ENCODE results near the gene CUX1. TPM values are rescaled to one million over a fixed set of nuclear protein-coding genes. Genes with fewer than 3 reads are reported as not detected.

CUX1 gene
- total RNA-seq, 4 donors from 2014 or later = 58.2 to 295 (median 76.9) TPM

GRCh38 chr7:101899616-101900015 lies 82.2 kb downstream of the CUX1 start:
- DNase-seq = no peak
- no peak for TF ChIP-seq POLR2A (IDR thresholded peaks at IDR 0.05)
- no peak for TF ChIP-seq CTCF (IDR thresholded peaks at IDR 0.05)
- Histone ChIP-seq H3K4me3 (peak overlapping the region in 1 of 2 donors; percentile 3), H3K27me3 (no peaks in the 10 kb centered on the region), H3K4me1 (peaks cover 3 to 5% of the 10 kb centered on the region in 2 donors), H3K9me3 (no peaks in the 10 kb centered on the region), H3K36me3 (no peaks in the 10 kb centered on the region), H3K27ac (peak overlapping the region; percentile 88 to 90)
- intact Hi-C loops (cut with DNase I; ENCODE audit: low total_unique reads) = no loop called here

GRCh38 chr7:101900103-101900502 lies 82.7 kb downstream of the CUX1 start:
- H3K27me3 ChIP-seq = no peaks in the 10 kb centered on the region
- H3K4me1 ChIP-seq = peaks cover 3 to 5% of the 10 kb centered on the region in 2 donors
- intact Hi-C loops (cut with DNase I; ENCODE audit: low total_unique reads) = no loop called here
- peak overlapping the region; percentile 88 to 90 for H3K27ac ChIP-seq
- peak in 1 of 2 donors; percentile 10 for TF ChIP-seq POLR2A (IDR thresholded peaks at IDR 0.05)
- TF ChIP-seq CTCF (IDR thresholded peaks at IDR 0.05) = peak in 1 of 4 experiments; percentile 22
- H3K9me3 ChIP-seq = no peaks in the 10 kb centered on the region
- no peaks in the 10 kb centered on the region for H3K36me3 ChIP-seq
- DNase-seq = no peak
- peak overlapping the region; percentile 3 to 9 for H3K4me3 ChIP-seq

GRCh38 chr7:101901661-101902491 lies 84.5 kb downstream of the CUX1 start:
- Histone ChIP-seq H3K9me3 (no peaks in the 10 kb centered on the region), H3K4me3 (no peak overlapping the region), H3K4me1 (peaks cover 3 to 5% of the 10 kb centered on the region in 2 donors), H3K27ac (peak overlapping the region; percentile 88 to 90), H3K36me3 (no peaks in the 10 kb centered on the region), H3K27me3 (no peaks in the 10 kb centered on the region)
- intact Hi-C loops (cut with DNase I; ENCODE audit: low total_unique reads) = no loop called here
- no peak for DNase-seq
- TF ChIP-seq CTCF (IDR thresholded peaks at IDR 0.05) (no peak), POLR2A (IDR thresholded peaks at IDR 0.05) (no peak)

- Histone ChIP-seq H3K36me3 (no peaks in the 10 kb centered on the region), H3K9me3 (no peaks in the 10 kb centered on the region), H3K4me3 (no peak overlapping the region), H3K27ac (peak overlapping the region; percentile 88 to 90), H3K4me1 (peaks cover 3 to 5% of the 10 kb centered on the region in 2 donors), H3K27me3 (no peaks in the 10 kb centered on the region)
- intact Hi-C loops (cut with DNase I; ENCODE audit: low total_unique reads) = no loop called here
- no peak for DNase-seq
- TF ChIP-seq POLR2A (IDR thresholded peaks at IDR 0.05) = no peak
- TF ChIP-seq CTCF (IDR thresholded peaks at IDR 0.05) = no peak
Measured at GRCh38 chr7:101902680-101903514, 85.5 kb downstream of the CUX1 start.

- no peak for TF ChIP-seq CTCF (IDR thresholded peaks at IDR 0.05)
- TF ChIP-seq POLR2A (IDR thresholded peaks at IDR 0.05) = no peak
- Histone ChIP-seq H3K4me3 (no peak overlapping the region), H3K27ac (peak overlapping the region; percentile 88 to 90), H3K9me3 (no peaks in the 10 kb centered on the region), H3K36me3 (no peaks in the 10 kb centered on the region), H3K27me3 (no peaks in the 10 kb centered on the region), H3K4me1 (peaks cover 3 to 5% of the 10 kb centered on the region in 2 donors)
- no peak for DNase-seq
- intact Hi-C loops (cut with DNase I; ENCODE audit: low total_unique reads) = no loop called here
Measured at GRCh38 chr7:101903515-101903868, 86.1 kb downstream of the CUX1 start.

Data from uterus (tissue), 4 donors.